ENCODE measurements around the gene ERICH3. TPM values are rescaled to one million over a fixed set of nuclear protein-coding genes. Genes with fewer than 3 reads are reported as not detected.

ERICH3 gene
- total and polyA plus RNA-seq, 8 donors = under 0.01 to 0.68 (median 0.13) TPM

DNA sequence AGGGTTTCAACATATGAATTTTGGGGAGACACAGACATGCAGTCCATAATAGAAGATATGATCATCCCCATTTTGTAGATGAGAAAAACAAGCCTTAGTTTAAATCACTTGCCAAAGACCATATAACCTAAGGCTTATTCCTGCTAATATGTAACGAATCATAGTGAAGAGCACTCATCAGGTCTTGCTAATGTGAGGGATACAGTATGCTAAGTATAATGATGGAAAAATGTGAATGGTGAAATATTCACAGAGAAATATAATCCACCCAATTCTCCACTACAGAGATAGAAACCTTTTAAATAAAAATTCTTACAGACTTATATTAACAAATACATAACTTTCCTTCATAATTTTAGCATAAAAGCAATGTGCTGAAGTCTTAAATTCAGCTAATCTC, 18.9 kb downstream of the ERICH3 start:
- intact Hi-C loops (cut with DNase I) = no loop called here
- no peaks in the 10 kb centered on the region for H3K4me1 ChIP-seq
- H3K36me3 ChIP-seq = no peaks in the 10 kb centered on the region
- TF ChIP-seq, protein P1, sequence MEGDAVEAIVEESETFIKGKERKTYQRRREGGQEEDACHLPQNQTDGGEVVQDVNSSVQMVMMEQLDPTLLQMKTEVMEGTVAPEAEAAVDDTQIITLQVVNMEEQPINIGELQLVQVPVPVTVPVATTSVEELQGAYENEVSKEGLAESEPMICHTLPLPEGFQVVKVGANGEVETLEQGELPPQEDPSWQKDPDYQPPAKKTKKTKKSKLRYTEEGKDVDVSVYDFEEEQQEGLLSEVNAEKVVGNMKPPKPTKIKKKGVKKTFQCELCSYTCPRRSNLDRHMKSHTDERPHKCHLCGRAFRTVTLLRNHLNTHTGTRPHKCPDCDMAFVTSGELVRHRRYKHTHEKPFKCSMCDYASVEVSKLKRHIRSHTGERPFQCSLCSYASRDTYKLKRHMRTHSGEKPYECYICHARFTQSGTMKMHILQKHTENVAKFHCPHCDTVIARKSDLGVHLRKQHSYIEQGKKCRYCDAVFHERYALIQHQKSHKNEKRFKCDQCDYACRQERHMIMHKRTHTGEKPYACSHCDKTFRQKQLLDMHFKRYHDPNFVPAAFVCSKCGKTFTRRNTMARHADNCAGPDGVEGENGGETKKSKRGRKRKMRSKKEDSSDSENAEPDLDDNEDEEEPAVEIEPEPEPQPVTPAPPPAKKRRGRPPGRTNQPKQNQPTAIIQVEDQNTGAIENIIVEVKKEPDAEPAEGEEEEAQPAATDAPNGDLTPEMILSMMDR (IDR thresholded peaks at IDR 0.05) = no peak
- H3K9me3 ChIP-seq = no peaks in the 10 kb centered on the region
- DNase-seq (no peak), ATAC-seq (no peak), FAIRE-seq (no peak)
- no peak overlapping the region for H3K27ac ChIP-seq
- H3K27me3 ChIP-seq = no peaks in the 10 kb centered on the region
- no peak overlapping the region for H3K4me3 ChIP-seq
- WGBS, 2 donors = 47 to 55% methylated on average over 1 of the region's 1 CpG

- Histone ChIP-seq H3K36me3 (no peaks in the 10 kb centered on the region), H3K27me3 (no peaks in the 10 kb centered on the region), H3K4me1 (no peaks in the 10 kb centered on the region), H3K9me3 (no peaks in the 10 kb centered on the region), H3K4me3 (no peak overlapping the region), H3K27ac (no peak overlapping the region)
- TF ChIP-seq, protein P1 (IDR thresholded peaks at IDR 0.05) = no peak
- DNase-seq (no peak), ATAC-seq (peak in 1 of 4 donors; percentile 31), FAIRE-seq (no peak)
- WGBS, 2 donors = 50 to 51% methylated on average over 7 of the region's 7 CpGs
- intact Hi-C loops (cut with DNase I) = no loop called here
Measured at GRCh38 chr1:74652711-74653139, 20.9 kb downstream of the ERICH3 start.

DNA sequence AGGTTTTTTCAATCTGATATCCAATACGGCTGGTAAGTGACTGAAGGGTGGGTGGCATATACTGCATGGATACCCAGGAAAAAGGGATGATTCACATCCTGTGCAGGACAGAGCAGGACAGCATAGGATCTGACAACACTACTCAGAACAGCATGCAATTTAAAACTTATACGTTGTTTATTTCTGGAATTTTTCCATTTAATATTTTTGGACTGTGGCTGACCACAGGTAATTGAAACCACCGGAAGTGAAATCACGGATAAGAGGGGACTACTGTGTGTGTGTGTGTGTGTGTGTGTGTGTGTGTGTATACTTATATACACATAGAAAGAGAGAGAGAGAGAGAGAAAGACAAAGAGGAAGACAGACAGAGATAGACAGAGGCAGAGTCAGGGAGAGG, 23.0 kb downstream of the ERICH3 start:
- no peak for ATAC-seq
- H3K4me3 ChIP-seq = no peak overlapping the region
- DNase-seq = no peak
- intact Hi-C loops (cut with DNase I) = no loop called here
- FAIRE-seq = no peak
- H3K27ac ChIP-seq = no peak overlapping the region
- 67 to 78% methylated on average over 4 of the region's 4 CpGs for WGBS, 2 donors
- no peaks in the 10 kb centered on the region for H3K9me3 ChIP-seq
- no peaks in the 10 kb centered on the region for H3K36me3 ChIP-seq
- H3K4me1 ChIP-seq = no peaks in the 10 kb centered on the region
- no peaks in the 10 kb centered on the region for H3K27me3 ChIP-seq
- TF ChIP-seq, protein P1 (IDR thresholded peaks at IDR 0.05) = no peak

DNA sequence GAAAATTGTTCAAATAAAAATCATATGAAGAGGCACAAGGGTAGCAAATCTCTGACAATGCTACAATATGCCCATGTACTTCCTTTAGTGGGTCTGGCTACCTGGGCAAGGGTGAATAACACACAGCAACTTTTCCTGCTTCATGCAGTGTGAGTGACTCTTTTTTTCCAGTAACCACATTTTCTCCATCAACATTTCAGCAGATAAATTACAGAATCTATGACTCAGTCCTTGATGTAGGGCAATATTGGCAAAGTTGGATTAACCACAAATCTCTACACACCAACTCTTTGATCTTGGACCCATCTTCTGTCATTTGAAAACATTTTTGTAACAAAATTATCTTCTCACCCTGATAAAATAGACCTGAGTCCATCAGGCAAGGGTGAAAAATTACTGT, 31.7 kb downstream of the ERICH3 start:
- FAIRE-seq = no peak
- no peak for ATAC-seq
- H3K27me3 ChIP-seq = no peaks in the 10 kb centered on the region

DNA sequence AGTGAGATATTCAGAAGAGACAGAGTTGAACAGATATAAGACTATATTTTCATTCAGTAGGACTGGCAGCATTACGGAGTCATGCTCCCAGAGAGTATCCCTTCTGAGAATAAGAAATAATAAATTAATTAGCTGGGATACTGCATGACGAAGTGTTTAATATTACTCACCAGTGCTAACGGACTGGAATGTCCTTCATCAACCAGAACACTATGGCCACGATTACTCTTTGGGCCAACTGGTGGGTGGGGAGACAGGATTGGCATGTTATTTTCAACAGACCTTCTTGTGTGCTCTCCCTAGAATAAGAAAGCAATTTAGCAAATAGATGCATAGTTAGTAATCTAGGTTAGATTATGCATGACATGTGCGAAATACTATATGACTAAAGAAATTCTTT, 32.4 kb downstream of the ERICH3 start:
- no peaks in the 10 kb centered on the region for H3K36me3 ChIP-seq
- TF ChIP-seq, protein P1 (IDR thresholded peaks at IDR 0.05) = no peak
- H3K27me3 ChIP-seq = no peaks in the 10 kb centered on the region
- no peak overlapping the region for H3K4me3 ChIP-seq
- ATAC-seq (no peak), FAIRE-seq (no peak), DNase-seq (no peak)
- no peaks in the 10 kb centered on the region for H3K4me1 ChIP-seq
- no peaks in the 10 kb centered on the region for H3K9me3 ChIP-seq
- H3K27ac ChIP-seq = no peak overlapping the region
- WGBS, 2 donors = 72 to 73% methylated on average over 5 of the region's 5 CpGs
- intact Hi-C loops (cut with DNase I) = no loop called here

More for the DNA sequence above, 31.7 kb downstream of the ERICH3 start:
- DNase-seq = no peak
- H3K27ac ChIP-seq = no peak overlapping the region
- no peaks in the 10 kb centered on the region for H3K36me3 ChIP-seq
- no peaks in the 10 kb centered on the region for H3K4me1 ChIP-seq
- TF ChIP-seq, protein P1 (IDR thresholded peaks at IDR 0.05) = no peak
- intact Hi-C loops (cut with DNase I) = no loop called here
- H3K9me3 ChIP-seq = no peaks in the 10 kb centered on the region
- H3K4me3 ChIP-seq = no peak overlapping the region
